Glomerular endothelial cell (primary cell): ENCODE data around the gene PM20D1. TPM values are rescaled to one million over a fixed set of nuclear protein-coding genes. Genes with fewer than 3 reads are reported as not detected.
A peak's percentile ranks its signal among the peaks of the same experiment; 100 is the strongest.
"Not testable (repeated sequence)": the region's sequence is repeated elsewhere in the genome, so short reads cannot be mapped to it uniquely, and the experiment has no call there.

ENCODE experiments used
- DNase-seq: peaks from one replicate; pipeline ENCODE4 v3.0.0-alpha.2; 2011; ENCODE audit warnings: low read depth, low spot score; ENCODE audit errors: extremely low read depth
- total RNA-seq: library from RNA; depleted of rRNA; stranded (reverse); fragments of >200 nt; gene quantifications from 2 replicates; pipeline ENCODE4 v1.2.3, GENCODE V29; 2015

The PM20D1 gene
- total RNA-seq, 1 donor from 2014 or later, result not detected

DNA sequence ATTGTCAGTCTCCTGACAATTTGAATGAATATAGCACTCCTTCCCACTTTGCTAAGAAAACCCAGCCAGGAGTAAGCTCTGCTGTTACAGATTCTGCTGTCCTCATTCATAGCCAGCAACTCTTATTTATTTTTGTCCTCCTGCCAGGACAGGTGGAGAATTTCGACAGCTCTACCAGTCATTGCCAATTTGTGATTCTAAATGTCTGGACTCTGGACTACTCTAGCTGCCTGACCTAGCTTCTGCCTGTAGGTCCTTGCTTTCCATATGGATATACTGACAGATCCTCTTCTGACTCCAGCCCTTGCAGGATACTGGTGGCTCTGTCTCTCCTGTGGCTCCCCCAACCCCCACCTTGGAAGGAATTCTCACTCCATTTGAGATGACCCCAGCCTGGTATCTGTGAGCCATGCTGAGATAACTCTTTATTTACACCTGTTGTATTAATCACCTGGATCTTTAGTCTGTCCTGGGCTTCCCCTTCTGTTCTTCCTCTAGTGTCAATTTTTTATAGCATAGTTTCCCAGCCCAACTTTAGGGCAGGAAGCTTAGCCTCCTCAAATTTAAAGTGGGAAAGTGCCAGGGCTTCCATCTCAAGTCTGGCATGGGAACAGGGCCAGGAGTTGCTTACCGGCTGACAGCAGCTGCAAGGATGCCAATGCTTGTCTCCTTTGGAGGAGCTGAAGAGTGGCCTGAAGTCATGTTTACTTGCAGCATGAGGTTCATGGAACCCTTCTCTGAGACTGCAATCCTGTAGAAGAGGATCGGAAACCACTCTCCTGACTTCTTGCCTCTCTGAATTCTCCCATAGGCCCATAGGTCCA lies 6.7 kb downstream of the PM20D1 start:
- DNase-seq, result no peak

DNA sequence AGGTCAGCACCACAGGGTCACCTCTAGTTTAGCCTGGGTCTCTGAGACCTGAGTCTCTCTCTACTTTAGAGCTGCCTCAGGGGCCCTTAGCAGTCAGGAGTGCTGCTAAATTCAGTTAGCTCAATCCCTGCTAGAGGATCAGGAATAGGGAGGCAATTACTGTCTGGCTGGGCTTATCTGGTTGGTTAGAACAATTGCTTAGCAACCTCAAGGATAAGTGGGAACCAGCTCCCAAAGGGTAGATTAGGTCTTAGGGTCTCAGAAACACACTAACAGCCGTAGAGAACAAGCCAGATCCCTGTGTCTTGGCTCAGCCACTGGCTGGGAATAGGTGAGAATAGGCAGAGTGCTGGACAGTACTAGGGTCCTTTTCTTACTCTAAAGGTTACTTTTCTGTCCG lies 7.7 kb downstream of the PM20D1 start:
- no peak for DNase-seq

GRCh38 chr1:205840146-205840923 lies 9.6 kb downstream of the PM20D1 start:
- DNase-seq, result no peak

- no peak for DNase-seq
Measured at GRCh38 chr1:205837382-205837970, 12.5 kb downstream of the PM20D1 start.

DNA sequence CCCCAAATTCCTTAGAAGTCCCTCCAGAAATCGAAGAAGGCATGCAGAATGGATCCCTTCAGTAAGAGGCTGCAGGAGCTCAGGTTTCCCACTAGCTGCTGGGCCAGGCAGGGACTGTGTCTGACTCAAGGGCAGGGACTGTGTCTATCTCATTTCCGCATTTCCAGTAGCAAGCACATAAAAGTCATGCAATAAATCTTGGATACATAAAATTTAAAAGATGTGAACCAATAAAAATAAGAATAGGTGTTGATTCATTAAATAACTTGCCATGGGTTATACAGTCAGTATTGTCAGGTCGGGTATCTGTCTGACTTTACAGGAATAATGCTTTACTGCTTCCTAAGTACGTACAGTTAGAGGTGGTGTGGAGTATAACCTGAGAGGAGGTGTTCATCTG lies 15.2 kb downstream of the PM20D1 start:
- DNase-seq, result no peak

DNA sequence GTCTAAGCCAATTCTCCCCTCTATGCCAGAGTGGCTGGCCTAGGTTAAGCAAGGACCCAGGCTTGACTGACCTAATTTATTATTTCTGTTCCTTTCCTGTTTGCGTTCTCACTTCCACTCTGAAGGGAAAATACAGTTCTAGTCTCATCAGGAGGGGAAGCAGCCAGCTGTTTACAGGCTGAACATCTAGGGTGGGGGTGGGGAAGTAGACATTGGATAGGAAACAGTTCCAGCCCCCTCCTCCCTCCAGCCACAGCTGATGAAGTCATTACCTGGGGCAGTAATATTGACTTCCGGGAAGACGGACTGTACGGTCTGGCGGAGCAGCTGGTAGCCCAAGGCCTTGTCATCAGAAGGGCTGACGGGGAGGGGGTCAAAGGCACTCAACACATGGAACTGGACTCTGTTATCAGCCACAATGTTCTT lies 17.6 kb downstream of the PM20D1 start:
- no peak for DNase-seq

DNA sequence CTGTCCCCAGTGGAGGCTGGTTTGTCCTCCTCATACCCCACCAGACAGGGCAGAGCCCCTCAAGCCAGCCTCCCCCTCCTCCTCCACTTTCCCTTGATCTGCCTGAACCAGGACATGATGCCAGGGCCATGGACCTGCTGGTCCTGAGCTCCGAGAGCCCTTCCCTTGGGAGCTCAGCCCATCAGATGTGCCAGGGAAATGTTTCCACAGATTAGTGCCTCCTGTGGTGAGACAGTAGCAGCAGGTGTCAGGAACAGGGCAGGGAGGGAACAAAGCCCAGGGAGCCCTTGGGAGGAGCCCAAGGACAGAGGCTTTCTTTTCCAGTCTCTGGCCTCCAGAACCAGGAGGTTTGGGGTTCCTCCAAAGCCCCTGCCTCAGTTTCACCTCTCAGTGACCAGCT lies 22.3 kb downstream of the PM20D1 start:
- no peak for DNase-seq

DNA sequence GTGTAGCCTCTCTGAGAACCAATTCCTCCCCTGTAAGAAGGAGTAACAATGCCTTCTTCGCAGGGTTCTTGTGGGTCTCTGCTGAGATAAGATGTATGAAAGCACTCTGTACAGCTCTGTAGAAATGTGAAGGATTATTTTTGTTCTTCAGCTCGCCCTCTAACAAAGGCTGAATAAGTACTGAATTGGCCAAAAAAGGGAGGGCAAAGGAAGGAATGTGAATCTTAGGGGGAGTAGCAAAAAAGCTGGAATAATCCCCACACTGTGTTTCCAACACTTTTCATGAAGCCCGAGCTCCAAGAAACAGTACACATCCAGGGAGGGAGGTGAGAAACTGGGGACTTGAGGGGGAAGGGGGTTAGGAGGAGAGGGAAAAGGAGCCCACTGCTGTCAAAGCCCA lies 22.9 kb downstream of the PM20D1 start:
- no peak for DNase-seq

- DNase-seq, result no peak
Measured at GRCh38 chr1:205826016-205826806, 23.7 kb downstream of the PM20D1 start.

DNA sequence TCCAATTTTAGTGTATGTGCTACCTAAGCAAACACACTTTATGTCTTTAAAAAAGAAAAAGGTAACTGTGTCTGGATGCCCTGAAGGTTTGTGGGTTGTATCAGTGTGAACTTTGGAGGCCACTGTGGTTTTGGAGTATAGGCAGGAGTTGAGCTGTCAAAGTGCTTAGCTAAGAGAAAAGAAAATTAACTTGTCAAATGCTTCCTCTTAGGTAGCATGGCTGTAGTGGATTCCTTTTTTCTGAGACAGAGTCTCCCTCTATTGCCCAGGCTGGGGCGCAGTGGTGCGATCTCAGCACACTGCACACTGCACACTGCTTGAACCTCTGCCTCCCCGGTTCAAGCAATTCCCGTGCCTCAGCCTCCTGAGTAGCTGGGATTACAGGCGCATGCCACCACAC lies 25.8 kb downstream of the PM20D1 start:
- no peak for DNase-seq

- not testable (repeated sequence) for DNase-seq
Measured at GRCh38 chr1:205823260-205823659, 26.7 kb downstream of the PM20D1 start.

DNA sequence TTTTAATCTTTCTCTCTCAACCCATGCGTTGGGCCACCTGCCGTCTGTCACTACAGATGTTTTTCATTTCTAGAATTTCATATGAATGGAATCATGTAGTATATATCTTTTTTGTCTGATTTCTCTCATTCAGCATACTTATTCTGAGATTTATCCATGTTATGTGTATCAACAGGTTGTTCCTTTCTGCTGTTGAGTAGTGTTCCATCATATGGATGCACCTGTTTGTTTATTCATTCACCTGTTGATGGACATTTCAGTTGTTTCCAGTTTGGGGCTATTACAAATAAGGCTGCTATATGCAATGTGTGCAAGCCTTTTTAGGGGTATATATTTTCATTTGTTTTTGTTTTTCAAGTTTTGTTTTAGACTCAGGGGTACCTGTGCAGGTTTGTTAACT lies 27.5 kb downstream of the PM20D1 start:
- no peak for DNase-seq

- DNase-seq, result no peak
Measured at GRCh38 chr1:205817988-205818387, 31.9 kb downstream of the PM20D1 start.

GRCh38 chr1:205817364-205817763 lies 32.6 kb downstream of the PM20D1 start:
- DNase-seq, result no peak

DNA sequence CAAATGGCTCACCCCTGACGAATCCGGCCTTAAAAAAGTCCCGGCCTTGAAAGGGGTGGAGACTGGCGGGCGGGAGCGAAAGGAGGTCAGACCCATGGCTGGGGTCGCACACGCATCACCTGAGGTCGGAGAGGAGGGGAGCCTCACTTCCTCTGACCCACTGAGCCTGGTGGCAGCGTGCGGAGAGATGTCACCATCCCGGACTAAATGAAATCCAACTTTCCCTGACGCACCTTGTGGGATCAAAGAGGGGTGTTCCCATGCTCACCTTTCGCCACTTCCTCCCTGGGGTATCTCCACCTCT lies 36.2 kb downstream of the PM20D1 start:
- DNase-seq, result no peak

DNA sequence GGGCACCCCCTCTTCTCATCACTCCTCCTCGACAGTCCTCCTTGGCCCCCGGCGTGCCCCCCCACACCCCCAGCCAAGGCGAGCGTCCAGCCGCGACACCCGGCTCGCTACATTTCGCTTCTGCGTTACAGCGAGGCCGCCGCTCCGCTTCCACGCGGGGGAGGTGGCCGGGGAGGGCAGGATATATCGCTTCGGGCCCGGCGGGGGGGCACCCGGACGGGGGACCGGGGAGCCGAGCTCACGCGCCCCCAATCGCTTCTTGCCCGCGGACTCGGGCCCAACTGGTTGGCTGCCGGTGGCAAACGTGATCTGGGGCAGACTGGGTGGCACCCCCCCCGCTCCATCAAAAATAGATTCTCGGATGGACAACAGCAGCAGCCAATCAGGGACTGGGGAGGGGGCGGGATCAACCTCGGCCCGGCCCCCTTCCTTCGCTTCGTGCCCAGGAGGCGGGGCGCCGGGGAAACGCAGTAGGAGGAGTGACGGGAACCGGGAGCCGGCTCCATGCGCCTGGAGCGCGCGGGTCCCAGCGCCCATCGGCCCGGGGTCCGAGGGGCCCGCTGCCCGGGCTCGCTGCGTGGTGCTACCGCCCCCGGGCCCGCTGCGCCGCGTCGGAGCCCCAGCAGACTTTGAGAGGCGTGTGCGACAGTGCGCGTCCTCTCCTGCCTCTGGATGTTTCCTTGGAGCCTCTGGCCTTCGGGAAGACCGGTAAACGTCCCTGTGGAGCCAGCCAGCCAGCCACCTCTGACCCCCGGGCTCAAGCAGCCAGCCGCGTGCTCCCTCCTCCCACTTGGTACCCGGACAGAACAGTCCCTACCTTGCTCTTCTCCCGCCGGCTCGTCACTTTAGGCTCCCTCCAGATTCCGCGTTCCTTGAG lies 36.8 kb downstream of the PM20D1 start, which contains the start of gene SLC41A1:
TSS of gene SLC41A1 (minus strand) at position 321 of the 877 bp plus-strand sequence. CDS start 2,757 bp downstream, outside the sequence.
- DNase-seq, result peak; percentile 31

DNA sequence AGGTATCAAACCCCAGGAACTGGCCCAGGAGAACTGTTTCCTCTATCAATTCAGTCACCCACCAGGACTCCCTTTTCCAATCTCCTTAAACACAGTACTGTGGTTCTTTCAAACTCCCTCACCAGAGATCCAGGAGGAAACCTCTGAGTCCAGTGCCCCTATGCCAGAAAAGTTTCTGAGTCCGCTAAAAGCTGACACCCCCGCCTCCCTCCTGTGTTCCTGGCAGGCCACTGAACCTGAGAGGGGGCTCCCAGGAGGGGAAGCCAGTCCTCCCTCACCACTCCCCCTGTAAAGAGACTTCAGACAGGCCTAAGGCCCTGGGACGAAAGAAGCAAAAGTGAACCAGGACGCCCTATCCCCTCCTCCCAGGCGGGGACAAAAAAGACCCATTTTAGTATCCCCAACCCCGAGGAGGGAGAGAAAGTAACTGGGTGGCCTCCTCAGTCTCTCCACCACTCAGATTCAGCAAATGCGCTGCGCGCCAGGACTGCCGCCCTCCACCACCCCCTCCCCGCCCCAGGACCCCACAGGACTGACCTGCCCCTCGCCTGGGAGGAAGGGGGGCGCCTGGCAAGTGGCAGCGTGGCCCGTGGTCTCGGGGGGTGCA lies 37.6 kb downstream of the PM20D1 start:
- DNase-seq, result no peak

DNA sequence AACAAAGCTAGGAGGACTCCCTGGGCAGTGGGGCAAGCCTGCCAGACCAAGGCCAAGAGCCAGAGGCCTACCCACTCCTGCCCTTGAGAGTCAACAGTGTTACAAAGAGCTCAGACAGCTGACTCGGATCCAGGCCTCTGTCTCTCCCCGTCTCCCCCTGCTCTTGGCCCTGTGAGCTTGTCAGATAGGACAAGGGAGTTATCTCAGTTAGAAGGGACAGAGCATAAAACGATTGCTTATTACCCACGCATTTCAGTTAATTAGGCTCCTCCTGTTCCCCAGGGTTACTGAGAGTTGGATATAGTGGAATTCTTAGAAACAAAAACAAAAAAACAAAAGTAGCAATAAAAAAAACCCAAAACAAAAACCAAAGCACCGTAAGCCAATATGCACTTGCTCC lies 38.3 kb downstream of the PM20D1 start:
- DNase-seq, result no peak

DNA sequence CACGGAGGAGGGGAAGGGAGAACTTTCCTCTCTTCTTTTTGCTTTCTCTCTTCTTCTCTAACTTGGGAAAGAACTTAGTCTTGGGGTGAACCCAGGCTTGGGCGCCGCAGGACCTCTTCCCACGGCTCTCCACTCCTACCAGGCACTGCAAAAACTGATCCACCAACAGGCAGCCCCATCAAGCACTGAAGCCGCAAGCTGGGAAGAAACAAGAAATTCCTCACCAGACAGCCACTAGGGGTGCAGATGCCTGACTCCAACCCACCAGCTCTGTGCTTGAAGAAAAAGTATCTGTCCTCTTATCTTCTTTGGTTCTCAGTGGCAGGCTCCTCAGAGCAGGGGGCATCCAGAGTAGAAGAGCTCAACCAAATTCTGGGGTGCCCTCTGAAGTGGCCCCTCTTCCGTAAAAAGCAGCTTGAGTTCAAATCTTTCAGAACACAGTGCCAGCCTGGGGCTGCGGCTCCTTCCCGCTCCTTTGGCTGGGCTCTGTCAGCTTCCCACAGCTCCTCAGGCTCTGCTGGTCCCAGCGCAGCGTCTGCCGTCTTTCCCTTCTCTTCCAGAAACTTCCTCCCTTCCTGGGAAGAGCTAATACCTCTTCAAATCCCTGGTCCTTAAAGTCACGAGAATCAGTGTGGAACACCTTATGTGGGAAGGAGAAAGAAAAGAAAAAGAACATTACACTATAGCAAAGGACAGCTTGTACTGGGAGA lies 39.3 kb downstream of the PM20D1 start:
- no peak for DNase-seq
